Activated CD8-positive, alpha-beta memory T cell treated with anti-CD3 and anti-CD28 coated beads, Interleukin-2, amount 50 U/mL, for 4 hours (primary cell): ENCODE data around the gene MIPOL1.
"Not testable (repeated sequence)": the region's sequence is repeated elsewhere in the genome, so short reads cannot be mapped to it uniquely, and the experiment has no call there.

ENCODE experiments used
- DNase-seq: peaks from one replicate; pipeline ENCODE4 v3.0.0-alpha.2; 2020

MIPOL1 gene

GRCh38 chr14:37197421-37198272 lies at the start of gene MIPOL1:
MIPOL1 (plus strand) TSS chr14:37197937; CDS start chr14:37247889, 49,952 bp downstream.
- DNase-seq: no peak

- no peak for DNase-seq
Observed at GRCh38 chr14:37150414-37150813, 47.3 kb upstream of the MIPOL1 start.

DNA sequence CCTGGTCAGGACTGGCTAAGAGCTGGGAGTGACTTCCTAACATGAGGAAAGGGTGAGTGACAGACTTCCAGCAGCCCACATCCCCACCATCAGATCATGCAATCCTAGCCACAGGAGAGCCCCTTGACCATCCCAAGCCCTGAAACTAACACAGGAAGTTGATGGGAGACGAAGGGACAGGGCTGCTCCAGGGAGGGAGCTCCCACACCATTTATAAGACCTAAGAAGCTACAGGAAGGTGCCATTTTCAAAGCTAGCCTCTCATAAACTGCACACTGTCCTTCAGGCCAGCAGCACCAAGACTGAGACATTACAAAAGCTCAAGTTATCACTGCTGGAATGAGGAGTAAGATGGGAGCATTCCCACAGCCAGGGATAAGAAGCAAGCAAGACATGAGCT lies 44.7 kb upstream of the MIPOL1 start:
- no peak for DNase-seq

- no peak for DNase-seq
Observed at GRCh38 chr14:37153483-37153882, 44.3 kb upstream of the MIPOL1 start.

GRCh38 chr14:37157987-37158386 lies 39.8 kb upstream of the MIPOL1 start:
- no peak for DNase-seq

- not testable (repeated sequence) for DNase-seq
Observed at GRCh38 chr14:37162307-37162706, 35.4 kb upstream of the MIPOL1 start.

DNA sequence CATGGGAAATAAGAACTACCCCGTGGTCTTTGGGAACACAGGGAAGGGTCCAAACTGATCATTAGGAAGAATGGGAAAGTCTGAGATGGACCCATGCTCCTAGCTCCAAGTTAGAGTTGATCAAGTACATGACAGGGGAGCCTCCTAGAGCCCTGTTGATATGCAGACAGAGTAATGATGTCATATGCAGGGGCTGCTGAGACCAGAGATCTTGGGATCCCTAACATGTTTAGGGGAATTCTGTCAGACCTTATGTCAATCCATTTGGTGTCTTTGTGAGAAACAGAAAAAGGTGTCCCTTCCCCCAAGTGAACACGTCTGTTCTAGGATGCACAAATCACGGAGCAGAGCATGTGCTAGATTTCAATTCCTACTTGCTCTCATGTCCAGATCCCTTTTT lies 31.9 kb upstream of the MIPOL1 start:
- no peak for DNase-seq

DNA sequence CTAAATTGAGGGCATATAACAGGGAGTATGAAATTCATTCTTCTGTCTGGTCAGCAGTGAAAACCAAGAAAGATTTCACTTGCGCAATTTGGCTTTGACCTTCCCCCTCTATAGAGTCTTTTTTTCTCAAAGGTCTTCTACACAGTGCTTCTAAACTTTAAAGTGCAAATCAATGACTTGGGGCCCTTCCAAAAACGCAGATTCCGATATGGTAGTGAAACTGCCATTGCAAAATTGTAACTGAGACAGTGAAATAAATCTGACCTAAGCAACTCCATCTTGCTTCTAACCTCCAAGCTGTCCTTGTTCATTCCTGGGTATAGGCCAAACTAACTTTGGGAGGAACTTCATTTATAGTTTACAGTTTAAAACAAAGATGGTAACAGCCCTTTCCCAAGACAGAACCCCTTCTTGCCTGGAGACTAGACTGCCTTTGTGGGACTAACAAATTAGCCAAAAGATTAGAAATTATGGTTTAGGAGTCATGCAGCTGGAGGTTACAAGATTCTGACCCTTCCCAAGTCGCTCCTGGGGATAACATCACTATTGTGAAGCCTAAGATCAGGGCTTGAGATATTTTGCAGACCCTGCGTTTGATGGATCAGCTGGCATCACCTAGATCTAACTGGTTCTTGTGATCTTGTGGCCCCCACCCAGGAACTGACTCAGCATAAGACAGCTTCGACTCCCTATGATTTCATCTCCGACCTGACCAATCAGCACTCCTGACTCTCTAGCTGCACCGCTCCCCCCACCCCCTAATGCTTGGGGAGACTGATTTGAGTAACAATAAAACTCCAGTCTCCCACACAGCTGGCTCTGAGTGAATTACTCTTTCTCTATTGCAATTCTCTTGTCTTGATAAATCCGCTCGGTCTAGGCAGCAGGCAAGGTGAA lies 30.3 kb upstream of the MIPOL1 start:
- no peak for DNase-seq

GRCh38 chr14:37168721-37169120 lies 29.0 kb upstream of the MIPOL1 start:
- DNase-seq: no peak

- no peak for DNase-seq
Observed at GRCh38 chr14:37170237-37170636, 27.5 kb upstream of the MIPOL1 start.

GRCh38 chr14:37170993-37171392 lies 26.7 kb upstream of the MIPOL1 start:
- DNase-seq: no peak

GRCh38 chr14:37171678-37172023 lies 26.1 kb upstream of the MIPOL1 start:
- no peak for DNase-seq

GRCh38 chr14:37172024-37172869 lies 25.5 kb upstream of the MIPOL1 start, which contains the start of gene SLC25A21:
SLC25A21 (minus strand) TSS chr14:37172606.
- no peak for DNase-seq

DNA sequence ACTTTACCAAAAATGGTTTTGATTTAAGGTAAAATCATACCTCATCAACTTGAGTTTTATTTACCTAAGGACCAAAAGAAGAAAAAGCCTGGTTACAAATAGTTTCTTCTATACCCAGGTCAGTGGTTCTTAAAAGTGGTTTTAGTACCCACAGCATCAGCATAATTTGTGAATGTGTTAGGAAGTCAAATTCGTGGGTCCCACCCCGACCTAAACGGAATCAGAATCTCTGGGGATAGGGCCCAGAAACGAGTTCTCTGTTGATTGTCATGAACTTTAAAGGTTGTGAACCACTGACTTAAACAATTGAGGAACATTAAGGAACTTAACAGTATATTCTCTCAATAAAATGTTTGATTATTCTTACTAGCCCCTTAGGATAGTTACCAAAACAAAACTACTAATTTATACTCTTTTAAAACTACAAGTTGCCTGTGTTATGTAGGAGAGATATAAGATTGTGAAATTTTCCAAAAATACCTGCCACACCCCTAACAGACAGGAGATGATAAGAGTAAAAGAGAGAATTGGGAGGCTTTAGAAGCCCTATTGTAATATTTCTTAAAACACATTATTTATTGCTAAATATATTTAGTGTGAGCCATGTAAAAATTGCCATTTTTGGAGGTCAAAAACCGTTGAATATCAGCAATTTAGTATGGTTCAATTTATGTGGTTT lies 24.7 kb upstream of the MIPOL1 start:
- DNase-seq: no peak

GRCh38 chr14:37179896-37180502 lies 17.7 kb upstream of the MIPOL1 start:
- DNase-seq: no peak

DNA sequence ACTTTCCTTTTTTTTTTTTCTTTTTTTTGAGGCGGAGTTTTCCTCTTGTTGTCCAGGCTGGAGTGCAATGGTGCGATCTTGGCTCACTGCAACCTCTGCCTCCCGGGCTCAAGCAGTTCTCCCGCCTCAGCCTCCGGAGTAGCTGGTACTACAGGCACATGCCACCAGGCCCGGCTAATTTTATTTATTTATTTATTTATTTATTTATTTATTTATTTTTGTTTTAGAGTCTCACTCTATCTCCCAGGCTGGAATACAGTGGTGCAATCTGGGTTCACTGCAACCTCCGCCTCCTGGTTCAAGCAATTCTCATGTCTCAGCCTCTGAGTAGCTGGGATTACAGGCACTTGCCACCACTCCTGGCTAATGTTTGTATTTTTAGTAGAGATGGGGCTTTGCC lies 16.9 kb upstream of the MIPOL1 start:
- DNase-seq: not testable (repeated sequence)

DNA sequence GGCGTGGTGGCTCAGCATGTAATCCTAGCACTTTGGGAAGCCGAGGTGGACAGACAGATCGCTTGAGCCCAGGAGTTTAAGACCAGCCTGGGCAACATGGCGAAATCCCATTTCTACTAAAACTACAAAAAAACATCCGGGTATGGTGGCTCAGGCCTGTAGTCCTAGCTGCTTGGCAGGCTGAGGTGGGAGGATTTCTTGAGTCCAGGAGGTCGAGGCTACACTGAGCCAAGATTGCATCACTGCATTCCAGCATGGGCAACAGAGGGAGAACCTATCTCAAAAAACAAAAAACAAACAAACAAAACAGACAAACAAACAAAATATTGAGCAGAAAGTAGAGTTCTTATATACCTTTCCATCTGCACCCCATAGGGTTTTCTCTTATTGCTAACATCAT lies 16.3 kb upstream of the MIPOL1 start:
- no peak for DNase-seq

DNA sequence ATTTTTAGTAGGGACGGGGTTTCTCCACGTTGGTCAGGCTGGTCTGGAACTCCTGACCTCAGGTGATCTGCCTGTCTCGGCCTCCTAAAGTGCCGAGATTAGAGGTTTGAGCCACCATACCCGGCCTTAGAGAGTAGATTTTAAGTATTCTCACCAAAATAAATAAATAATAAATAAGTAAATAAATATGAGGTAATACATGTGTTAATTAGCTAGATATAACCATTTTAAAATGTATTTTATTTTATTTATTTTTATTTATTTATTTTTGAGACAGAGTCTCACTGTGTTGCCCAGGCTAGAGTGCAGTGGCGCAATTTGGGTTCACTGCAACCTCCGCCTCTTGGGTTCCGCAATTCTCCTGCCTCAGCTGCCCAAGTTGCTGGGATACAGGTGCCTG lies 13.2 kb upstream of the MIPOL1 start:
- not testable (repeated sequence) for DNase-seq

- no peak for DNase-seq
Observed at GRCh38 chr14:37185670-37186069, 12.1 kb upstream of the MIPOL1 start.

GRCh38 chr14:37186865-37187264 lies 10.9 kb upstream of the MIPOL1 start:
- no peak for DNase-seq

DNA sequence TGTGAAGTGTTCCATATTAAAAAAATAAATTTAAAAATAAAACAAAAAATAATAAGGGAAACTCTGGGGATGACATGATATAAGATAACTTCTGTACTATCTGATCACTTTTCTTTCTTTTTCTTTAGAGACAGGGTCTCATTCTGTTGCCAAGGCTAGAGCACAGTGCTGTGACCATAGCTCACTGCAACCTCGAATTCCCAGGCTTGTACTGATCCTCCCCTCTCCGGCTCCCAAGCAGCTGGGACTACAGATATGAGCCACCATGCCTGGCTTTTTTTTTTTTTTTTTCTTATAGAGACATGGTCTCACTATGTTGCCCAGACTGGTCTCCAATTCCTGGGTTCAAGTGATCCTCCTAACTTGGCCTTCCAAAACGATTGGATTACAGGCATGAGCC lies 10.4 kb upstream of the MIPOL1 start:
- DNase-seq: no peak
